K562 (cell line): Measurements from ENCODE around the gene PIP5KL1. TPM values are rescaled to one million over a fixed set of nuclear protein-coding genes. Genes with fewer than 3 reads are reported as not detected.

Experiments used
- BCOR ChIP-seq: fragments of 450-650 bp; IDR thresholded peaks from 2 replicates; pipeline ENCODE4 v1.6.1; 2016
- DPF2 ChIP-seq: fragments of 450-650 bp; IDR thresholded peaks from 2 replicates; pipeline ENCODE4 v1.6.1; 2016
- EGR1 ChIP-seq: fragments of 450-650 bp; conservative IDR thresholded peaks from 2 replicates; pipeline ENCODE4 v1.6.1; 2017; ENCODE audit warnings: mild to moderate bottlenecking
- HDAC2 ChIP-seq: fragments of 450-650 bp; IDR thresholded peaks from 2 replicates; pipeline ENCODE4 v1.6.1; 2016; ENCODE audit warnings: mild to moderate bottlenecking
- KDM4B ChIP-seq, 2 experiments: fragments of 450-650 bp in 1 of 2; sonication (generic) in 1 of 2; IDR thresholded peaks; 2 replicates each; pipeline ENCODE4 v1.6.1; 2016 to 2017; ENCODE audit warnings: borderline replicate concordance in 2 of 2, antibody characterized with exemption in 1 of 2, low read depth in 1 of 2, mild to moderate bottlenecking in 1 of 2
- KDM5B ChIP-seq: fragments of 200-600 bp; sonication (generic); IDR thresholded peaks from 2 replicates; pipeline ENCODE4 v1.6.1; 2012; ENCODE audit warnings: low read depth, mild to moderate bottlenecking, moderate library complexity, low read length, control low read depth, inconsistent platforms; ENCODE audit not compliant: insufficient replicate concordance
- MTF1 ChIP-seq: fragments of 250-450 bp; sonication (Bioruptor Pico); IDR thresholded peaks from 2 replicates; pipeline ENCODE4 v1.9.0; 2021; ENCODE audit warnings: moderate library complexity, mild to moderate bottlenecking, inconsistent platforms, borderline replicate concordance
- PURB ChIP-seq: sonication (generic); formaldehyde crosslinking; IDR thresholded peaks from 2 replicates; pipeline ENCODE4 v1.9.0; 2021; ENCODE audit warnings: low read depth, mild to moderate bottlenecking, missing genetic modification reagents
- SRSF3 ChIP-seq: fragments of 200-400 bp; formaldehyde crosslinking; IDR thresholded peaks from 2 replicates; pipeline ENCODE4 v1.6.1; 2016; ENCODE audit warnings: mild to moderate bottlenecking, low read length, moderate library complexity; ENCODE audit not compliant: insufficient read depth
- SRSF7 ChIP-seq: fragments of 200-400 bp; formaldehyde crosslinking; optimal IDR thresholded peaks from 2 replicates; pipeline ENCODE3; 2017; ENCODE audit warnings: mild to moderate bottlenecking, low read depth, low read length
- TFAP4 ChIP-seq: sonication (generic); formaldehyde crosslinking; IDR thresholded peaks from 2 replicates; pipeline ENCODE4 v1.8.0; 2022; ENCODE audit warnings: missing genetic modification reagents, mild to moderate bottlenecking, moderate library complexity, borderline replicate concordance
- TOE1 ChIP-seq, 2 experiments: fragments of 450-650 bp in 1 of 2; sonication (generic) in 1 of 2; formaldehyde crosslinking in 1 of 2; IDR thresholded peaks; 2 replicates each; pipeline versions ENCODE4 v1.7.1 to v1.8.0; 2016 to 2022; ENCODE audit warnings: borderline replicate concordance in 2 of 2, mild to moderate bottlenecking in 2 of 2, antibody characterized with exemption in 1 of 2, inconsistent platforms in 1 of 2, low read depth in 1 of 2, missing genetic modification reagents in 1 of 2, moderate library complexity in 1 of 2
- UBTF ChIP-seq, 2 experiments: IDR thresholded peaks; 2 replicates each; pipeline ENCODE4 v1.6.1; 2012; ENCODE audit warnings: improper control_type of control experiment in 2 of 2, low read depth in 2 of 2, low read length in 2 of 2, borderline replicate concordance in 1 of 2
- ZEB2 ChIP-seq: fragments of 450-650 bp; IDR thresholded peaks from 2 replicates; pipeline ENCODE4 v1.6.1; 2016
- ZKSCAN3 ChIP-seq: fragments of 250-450 bp; sonication (Bioruptor Pico); IDR thresholded peaks from 2 replicates; pipeline ENCODE4 v1.4.0; 2020
- ZNF384 ChIP-seq: IDR thresholded peaks from 2 replicates; pipeline ENCODE4 v1.6.1; 2012; ENCODE audit warnings: low read depth, low read length, improper control_type of control experiment
- ZNF740 ChIP-seq, 3 experiments: fragments of 200-800 bp in 1 of 3; sonication (Bioruptor generic) in 1 of 3; sonication (generic) in 1 of 3; formaldehyde crosslinking in 1 of 3; IDR thresholded peaks; 2 replicates each; pipeline versions ENCODE4 v1.6.1 to v1.8.0; 2016 to 2022; ENCODE audit warnings: mild to moderate bottlenecking in 2 of 3, missing compliant biosample characterization in 2 of 3, missing genetic modification characterization in 2 of 3, missing genetic modification reagents in 1 of 3
- ZNF780A ChIP-seq: fragments of 250-450 bp; sonication (Bioruptor Pico); IDR thresholded peaks from 2 replicates; pipeline ENCODE4 v1.5.0; 2021; ENCODE audit warnings: mild to moderate bottlenecking
- polyA plus RNA-seq, 8 experiments: library from polyadenylated mRNA; depleted of rRNA in 4 of 8; stranded (reverse) in 5 of 8; unstranded in 3 of 8; fragments of >200 nt; fragmentation: Nextera tagmentation in 2 of 8; fragmentation: Illumina TruSeq in 1 of 8; extraction: Ambion mirVana in 2 of 8; extraction: Trizol in 1 of 8; gene quantifications; 2 replicates each; pipeline versions ENCODE4 v1.2.1 to v1.2.3, GENCODE V29; 2011 to 2014; ENCODE audit warnings: inconsistent platforms in 1 of 8, missing spikeins in 1 of 8
- total RNA-seq, 7 experiments: library from RNA; depleted of rRNA in 6 of 7; stranded (reverse); fragments of >200 nt in 6 of 7; fragmentation: Illumina TruSeq in 2 of 7; extraction: Trizol in 2 of 7; gene quantifications; 2 replicates each; pipeline versions ENCODE4 v1.2.1 to v1.2.3, GENCODE V29; 2011 to 2021; ENCODE audit warnings: low replicate concordance in 1 of 7
- TF ChIP-seq, protein P1 (sequence below): fragments of 450-650 bp; conservative IDR thresholded peaks from 2 replicates; pipeline ENCODE4 v1.6.1; 2016; ENCODE audit warnings: missing genetic modification characterization, low read depth, mild to moderate bottlenecking, missing compliant biosample characterization, moderate library complexity
- TF ChIP-seq, protein P2 (sequence below): sonication (generic); formaldehyde crosslinking; IDR thresholded peaks from 2 replicates; pipeline ENCODE4 v1.8.0; 2022; ENCODE audit warnings: mild to moderate bottlenecking, missing genetic modification reagents

The PIP5KL1 gene
- total and polyA plus RNA-seq, 9 of the 15 experiments (the other 6 are each of a cell fraction or from before 2014, with no cell fraction given), result 0.18 to 4.8 (median 1.2) TPM

DNA sequence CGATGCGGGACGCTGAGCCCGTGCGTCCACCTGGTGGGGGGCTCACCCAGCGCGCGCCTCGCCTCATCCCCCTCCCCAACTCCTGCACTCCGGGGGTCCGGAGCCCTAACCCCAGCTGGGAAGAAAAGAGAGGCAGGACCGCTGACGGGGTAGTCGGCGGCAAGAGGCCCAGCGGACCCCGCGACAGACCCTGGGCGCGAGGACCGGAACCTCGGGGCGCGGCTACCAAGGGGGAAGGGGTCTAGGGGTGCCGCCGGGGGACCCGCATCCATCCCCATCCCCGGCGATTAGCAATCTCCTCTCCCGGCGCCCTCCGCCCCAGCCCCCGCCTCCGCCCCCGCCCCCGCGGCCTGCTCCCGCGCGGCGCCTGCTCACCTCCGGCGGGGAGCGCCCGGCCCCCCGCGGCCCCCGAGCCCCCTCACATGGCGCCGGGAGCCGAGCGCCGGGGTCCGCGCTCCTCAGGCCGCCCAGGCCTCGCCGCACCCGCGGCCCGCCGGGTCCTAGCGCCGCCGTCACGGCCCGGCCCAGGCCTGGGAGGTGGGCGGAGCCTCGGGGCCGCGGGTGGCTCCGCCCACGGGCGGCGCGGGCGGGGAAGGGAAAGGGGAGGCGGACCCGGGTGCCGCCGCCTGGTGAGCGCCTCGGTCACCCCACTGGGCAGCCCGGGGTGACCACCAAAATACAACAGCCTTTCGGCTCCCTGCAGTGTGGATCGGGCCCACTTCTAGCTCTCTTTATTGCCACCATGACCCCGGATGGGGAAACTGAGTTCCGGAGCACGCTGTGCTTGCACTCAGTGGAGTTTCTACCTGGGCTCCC is 31.2 kb downstream of the PIP5KL1 start, which contains the start of gene ST6GALNAC6 (continued):
- no peak for TF ChIP-seq ZNF740 (CRISPR knock-in tag; IDR thresholded peaks at IDR 0.05)
- TF ChIP-seq ZNF740 (tag; IDR thresholded peaks at IDR 0.05), result no peak
- no peak for TF ChIP-seq HDAC2
- TF ChIP-seq SRSF7, result no peak
- TF ChIP-seq KDM4B (IDR thresholded peaks at IDR 0.05; ENCODE audit: borderline replicate concordance in 2 of 2, low read depth in 1 of 2), result no peak
- TF ChIP-seq ZEB2, result no peak
- TF ChIP-seq ZNF780A, result no peak
- peak; percentile 67 for TF ChIP-seq EGR1
- TF ChIP-seq MTF1 (CRISPR knock-in tag), result no peak
- TF ChIP-seq UBTF (IDR thresholded peaks at IDR 0.05; ENCODE audit: borderline replicate concordance in 1 of 2, low read depth in 2 of 2, low read length in 2 of 2), result 0 out of 4 replicates have a peak, but pooled peaks of 1 of the 2 experiments have one; percentile 5
- TF ChIP-seq DPF2, result no peak
- no peak for TF ChIP-seq ZKSCAN3 (CRISPR knock-in tag)
- TF ChIP-seq PURB, result no peak
- TF ChIP-seq, protein P1, sequence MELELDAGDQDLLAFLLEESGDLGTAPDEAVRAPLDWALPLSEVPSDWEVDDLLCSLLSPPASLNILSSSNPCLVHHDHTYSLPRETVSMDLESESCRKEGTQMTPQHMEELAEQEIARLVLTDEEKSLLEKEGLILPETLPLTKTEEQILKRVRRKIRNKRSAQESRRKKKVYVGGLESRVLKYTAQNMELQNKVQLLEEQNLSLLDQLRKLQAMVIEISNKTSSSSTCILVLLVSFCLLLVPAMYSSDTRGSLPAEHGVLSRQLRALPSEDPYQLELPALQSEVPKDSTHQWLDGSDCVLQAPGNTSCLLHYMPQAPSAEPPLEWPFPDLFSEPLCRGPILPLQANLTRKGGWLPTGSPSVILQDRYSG (tag), result no peak
- no peak for TF ChIP-seq TOE1 (IDR thresholded peaks at IDR 0.05; ENCODE audit: borderline replicate concordance)
- no peak for TF ChIP-seq TOE1 (CRISPR knock-in tag; IDR thresholded peaks at IDR 0.05; ENCODE audit: borderline replicate concordance, low read depth)
- no peak for TF ChIP-seq BCOR
- no peak for TF ChIP-seq ZNF384
- TF ChIP-seq KDM5B, result peak; percentile 42
- TF ChIP-seq, protein P2, sequence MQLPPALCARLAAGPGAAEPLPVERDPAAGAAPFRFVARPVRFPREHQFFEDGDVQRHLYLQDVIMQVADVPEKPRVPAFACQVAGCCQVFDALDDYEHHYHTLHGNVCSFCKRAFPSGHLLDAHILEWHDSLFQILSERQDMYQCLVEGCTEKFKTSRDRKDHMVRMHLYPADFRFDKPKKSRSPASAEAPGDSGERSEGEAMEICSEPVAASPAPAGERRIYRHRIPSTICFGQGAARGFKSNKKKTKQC (CRISPR knock-in tag), result no peak
- no peak for TF ChIP-seq SRSF3
- 0 out of 2 replicates have a peak, but pooled peaks have one; percentile 1 for TF ChIP-seq TFAP4
